Peyer's patch (tissue), 4 donors: ENCODE data around the gene MED13. TPM values are rescaled to one million over a fixed set of nuclear protein-coding genes. Genes with fewer than 3 reads are reported as not detected.
A peak's percentile ranks its signal among the peaks of the same experiment; 100 is the strongest.

ENCODE experiments used
- DNase-seq, 3 donors: peaks; one replicate each; pipeline ENCODE4 v3.0.0-alpha.2; 2017 to 2019
- H3K27ac ChIP-seq, 4 donors: fragments of 200-600 bp; sonication (generic); one replicate each; pipeline ENCODE4 v1.5.1; 2016 to 2019
- H3K27me3 ChIP-seq, 2 donors: fragments of 200-600 bp; sonication (generic); one replicate each; pipeline ENCODE4 v1.5.1; 2019
- H3K36me3 ChIP-seq, 3 donors: fragments of 200-600 bp; sonication (generic); one replicate each; pipeline ENCODE4 v1.5.1; 2016 to 2019
- H3K4me1 ChIP-seq, 4 donors: fragments of 200-600 bp; sonication (generic); one replicate each; pipeline ENCODE4 v1.5.1; 2016 to 2019
- H3K4me3 ChIP-seq, 4 donors: fragments of 200-600 bp; sonication (generic); 1 replicate in 3 of 4; 2 replicates in 1 of 4; pipeline ENCODE4 v1.5.1; 2016 to 2019; ENCODE audit warnings: mild to moderate bottlenecking in 1 of 4
- H3K9me3 ChIP-seq, 4 donors: fragments of 200-600 bp; sonication (generic); one replicate each; pipeline ENCODE4 v1.5.1; 2016 to 2019; ENCODE audit warnings: mild to moderate bottlenecking in 1 of 4
- CTCF ChIP-seq, 6 experiments: fragments of 450-650 bp in 4 of 6; fragments of 200-600 bp in 2 of 6; sonication (generic) in 1 of 6; IDR thresholded peaks; one replicate each; pipeline ENCODE4 v1.5.1; 2017 to 2019; ENCODE audit warnings: antibody characterized with exemption in 6 of 6, mild to moderate bottlenecking in 3 of 6, moderate library complexity in 1 of 6
- POLR2A ChIP-seq, 2 donors: fragments of 450-650 bp; IDR thresholded peaks; one replicate each; pipeline ENCODE4 v1.5.1; 2017; ENCODE audit warnings: antibody characterized with exemption in 2 of 2, mild to moderate bottlenecking in 2 of 2, moderate library complexity in 2 of 2
- total RNA-seq, 4 donors: library from RNA; depleted of rRNA; stranded (reverse); fragments of >200 nt; gene quantifications; one replicate each; pipeline ENCODE4 v1.1.0, GENCODE V29; 2016

The MED13 gene
- total RNA-seq, 4 donors from 2014 or later: 84.4 to 452 (median 131) TPM

- no peaks in the 10 kb centered on the region for H3K36me3 ChIP-seq
- no peak overlapping the region for H3K4me3 ChIP-seq
- H3K9me3 ChIP-seq: no peaks in the 10 kb centered on the region
- no peak overlapping the region for H3K27ac ChIP-seq
- no peak for DNase-seq
- TF ChIP-seq CTCF (IDR thresholded peaks at IDR 0.05) (no peak), POLR2A (IDR thresholded peaks at IDR 0.05) (no peak)
- H3K27me3 ChIP-seq: no peaks in the 10 kb centered on the region
- H3K4me1 ChIP-seq: no peaks in the 10 kb centered on the region
Observed at GRCh38 chr17:62089334-62089733, 24.3 kb upstream of the MED13 start.

GRCh38 chr17:62086737-62087136 is 21.7 kb upstream of the MED13 start:
- TF ChIP-seq POLR2A (IDR thresholded peaks at IDR 0.05) (no peak), CTCF (IDR thresholded peaks at IDR 0.05) (no peak)
- Histone ChIP-seq H3K27me3 (no peaks in the 10 kb centered on the region), H3K4me1 (no peaks in the 10 kb centered on the region), H3K27ac (no peak overlapping the region), H3K36me3 (no peaks in the 10 kb centered on the region), H3K9me3 (no peaks in the 10 kb centered on the region), H3K4me3 (no peak overlapping the region)
- DNase-seq: no peak

- TF ChIP-seq POLR2A (IDR thresholded peaks at IDR 0.05) (no peak), CTCF (IDR thresholded peaks at IDR 0.05) (no peak)
- Histone ChIP-seq H3K36me3 (no peaks in the 10 kb centered on the region), H3K27me3 (no peaks in the 10 kb centered on the region), H3K9me3 (no peaks in the 10 kb centered on the region), H3K27ac (no peak overlapping the region), H3K4me1 (no peaks in the 10 kb centered on the region), H3K4me3 (no peak overlapping the region)
- peak in 1 of 3 donors; percentile 42 for DNase-seq
Observed at GRCh38 chr17:62085511-62086408, 20.7 kb upstream of the MED13 start.

- H3K36me3 ChIP-seq: no peaks in the 10 kb centered on the region
- H3K4me1 ChIP-seq: no peaks in the 10 kb centered on the region
- H3K27ac ChIP-seq: no peak overlapping the region
- no peaks in the 10 kb centered on the region for H3K9me3 ChIP-seq
- H3K4me3 ChIP-seq: no peak overlapping the region
- no peak for TF ChIP-seq CTCF (IDR thresholded peaks at IDR 0.05)
- no peaks in the 10 kb centered on the region for H3K27me3 ChIP-seq
- DNase-seq: no peak
Observed at GRCh38 chr17:62084585-62084984, 19.5 kb upstream of the MED13 start.

- no peak for DNase-seq
- Histone ChIP-seq H3K4me1 (no peaks in the 10 kb centered on the region), H3K27ac (no peak overlapping the region), H3K9me3 (no peaks in the 10 kb centered on the region), H3K4me3 (no peak overlapping the region), H3K27me3 (no peaks in the 10 kb centered on the region), H3K36me3 (no peaks in the 10 kb centered on the region)
- no peak for TF ChIP-seq CTCF (IDR thresholded peaks at IDR 0.05)
- no peak for TF ChIP-seq POLR2A (IDR thresholded peaks at IDR 0.05)
Observed at GRCh38 chr17:62083651-62084050, 18.6 kb upstream of the MED13 start.
